K562 (cell line): ENCODE data around the gene LY6G6F. TPM values are rescaled to one million over a fixed set of nuclear protein-coding genes. Genes with fewer than 3 reads are reported as not detected.

ENCODE experiments used
- ARID2 ChIP-seq: fragments of 450-650 bp; IDR thresholded peaks from 2 replicates; pipeline ENCODE4 v1.6.1; 2017; ENCODE audit warnings: antibody characterized with exemption, mild to moderate bottlenecking
- BRF1 ChIP-seq: IDR thresholded peaks from 3 replicates; pipeline ENCODE4 v1.6.1; 2011; ENCODE audit warnings: borderline replicate concordance, mild to moderate bottlenecking; ENCODE audit not compliant: insufficient read length; ENCODE audit errors: extremely low read depth
- CBFA2T3 ChIP-seq: fragments of 450-650 bp; IDR thresholded peaks from 2 replicates; pipeline ENCODE4 v1.6.1; 2017
- DPF2 ChIP-seq: fragments of 450-650 bp; IDR thresholded peaks from 2 replicates; pipeline ENCODE4 v1.6.1; 2016
- KAT7 ChIP-seq: sonication (generic); formaldehyde crosslinking; IDR thresholded peaks from 2 replicates; pipeline ENCODE4 v1.8.0; 2022; ENCODE audit warnings: missing genetic modification reagents, mild to moderate bottlenecking, borderline replicate concordance
- MYC ChIP-seq, 2 experiments: fragments of 250-450 bp in 1 of 2; sonication (Bioruptor Pico) in 1 of 2; IDR thresholded peaks; 2 replicates each; pipeline versions ENCODE4 v1.5.1 to v1.6.1; 2012 to 2021; ENCODE audit warnings: low read depth in 2 of 2, borderline replicate concordance in 1 of 2, improper control_type of control experiment in 1 of 2, low read length in 1 of 2, mild to moderate bottlenecking in 1 of 2, moderate library complexity in 1 of 2
- NR1H2 ChIP-seq: sonication (generic); formaldehyde crosslinking; IDR thresholded peaks from 2 replicates; pipeline ENCODE4 v1.4.0; 2020; ENCODE audit warnings: mild to moderate bottlenecking, missing genetic modification reagents
- OTX1 ChIP-seq: fragments of 450-650 bp; formaldehyde crosslinking; IDR thresholded peaks from 2 replicates; pipeline ENCODE4 v1.4.0; 2022; ENCODE audit warnings: mild to moderate bottlenecking
- POLR2AphosphoS5 ChIP-seq: IDR thresholded peaks from 2 replicates; pipeline ENCODE4 v1.6.1; 2011; ENCODE audit warnings: mild to moderate bottlenecking, low read depth, low read length, moderate library complexity; ENCODE audit not compliant: control insufficient read depth, insufficient read depth
- RFX1 ChIP-seq: fragments of 450-650 bp; IDR thresholded peaks from 2 replicates; pipeline ENCODE4 v1.6.1; 2016; ENCODE audit warnings: mild to moderate bottlenecking, moderate library complexity
- SIN3B ChIP-seq: fragments of 450-650 bp; IDR thresholded peaks from 2 replicates; pipeline ENCODE4 v1.6.1; 2017; ENCODE audit warnings: low read depth, mild to moderate bottlenecking, moderate library complexity
- SMARCA4 ChIP-seq: fragments of 450-650 bp; IDR thresholded peaks from 2 replicates; pipeline ENCODE4 v1.6.1; 2016
- SMARCA5 ChIP-seq: fragments of 450-650 bp; IDR thresholded peaks from 2 replicates; pipeline ENCODE4 v1.6.1; 2016
- SRF ChIP-seq, 2 experiments: fragments of 250-450, 450-650 bp in 1 of 2; sonication (Bioruptor Pico) in 1 of 2; sonication (generic) in 1 of 2; formaldehyde crosslinking; IDR thresholded peaks; 2 replicates each; pipeline versions ENCODE4 v1.5.0 to v1.5.1; 2020 to 2022; ENCODE audit warnings: mild to moderate bottlenecking in 1 of 2, missing genetic modification reagents in 1 of 2
- THRB ChIP-seq: fragments of 450-650 bp; formaldehyde crosslinking; conservative IDR thresholded peaks from 2 replicates; pipeline ENCODE4 v1.4.0; 2022; ENCODE audit warnings: mild to moderate bottlenecking, missing genetic modification characterization
- XRCC5 ChIP-seq: fragments of 200-400 bp; formaldehyde crosslinking; IDR thresholded peaks from 2 replicates; pipeline ENCODE4 v1.6.1; 2017; ENCODE audit warnings: low read depth, mild to moderate bottlenecking, low read length
- ZNF143 ChIP-seq: sonication (generic); formaldehyde crosslinking; IDR thresholded peaks from 2 replicates; pipeline ENCODE4 v1.9.0; 2022; ENCODE audit warnings: mild to moderate bottlenecking, missing genetic modification reagents
- ZNF253 ChIP-seq: fragments of 250-450 bp; sonication (Bioruptor Pico); conservative IDR thresholded peaks from 2 replicates; pipeline ENCODE4 v1.6.1; 2021; ENCODE audit warnings: mild to moderate bottlenecking
- ZNF280A ChIP-seq: fragments of 450-650 bp; IDR thresholded peaks from 2 replicates; pipeline ENCODE4 v1.6.1; 2018; ENCODE audit warnings: mild to moderate bottlenecking, low read depth; ENCODE audit not compliant: partially characterized antibody
- ZSCAN29 ChIP-seq: fragments of 450-650 bp; IDR thresholded peaks from 2 replicates; pipeline ENCODE4 v1.6.1; 2017
- polyA plus RNA-seq, 8 experiments: library from polyadenylated mRNA; depleted of rRNA in 4 of 8; stranded (reverse) in 5 of 8; unstranded in 3 of 8; fragments of >200 nt; fragmentation: Nextera tagmentation in 2 of 8; fragmentation: Illumina TruSeq in 1 of 8; extraction: Ambion mirVana in 2 of 8; extraction: Trizol in 1 of 8; gene quantifications; 2 replicates each; pipeline versions ENCODE4 v1.2.1 to v1.2.3, GENCODE V29; 2011 to 2014; ENCODE audit warnings: inconsistent platforms in 1 of 8, missing spikeins in 1 of 8
- total RNA-seq, 7 experiments: library from RNA; depleted of rRNA in 6 of 7; stranded (reverse); fragments of >200 nt in 6 of 7; fragmentation: Illumina TruSeq in 2 of 7; extraction: Trizol in 2 of 7; gene quantifications; 2 replicates each; pipeline versions ENCODE4 v1.2.1 to v1.2.3, GENCODE V29; 2011 to 2021; ENCODE audit warnings: low replicate concordance in 1 of 7
- TF ChIP-seq, protein P1 (sequence below), 3 experiments: IDR thresholded peaks in 2 of 3; conservative IDR thresholded peaks in 1 of 3; 2 replicates each; pipeline ENCODE4 v1.5.1; 2011 to 2012; ENCODE audit warnings: low read length in 3 of 3, mild to moderate bottlenecking in 3 of 3, control low read depth in 2 of 3, improper control_type of control experiment in 1 of 3, inconsistent platforms in 1 of 3, low read depth in 1 of 3, mixed read lengths in 1 of 3, moderate library complexity in 1 of 3; ENCODE audit not compliant: insufficient read depth in 2 of 3
- TF ChIP-seq, protein P2 (sequence below): fragments of 450-650 bp; formaldehyde crosslinking; IDR thresholded peaks from 2 replicates; pipeline ENCODE4 v1.4.0; 2020; ENCODE audit warnings: mild to moderate bottlenecking, moderate library complexity

Gene LY6G6F
- total and polyA plus RNA-seq, 9 of the 15 experiments (the other 6 are each of a cell fraction or from before 2014, with no cell fraction given) = 0.14 to 0.50 (median 0.28) TPM; not detected in 2

DNA sequence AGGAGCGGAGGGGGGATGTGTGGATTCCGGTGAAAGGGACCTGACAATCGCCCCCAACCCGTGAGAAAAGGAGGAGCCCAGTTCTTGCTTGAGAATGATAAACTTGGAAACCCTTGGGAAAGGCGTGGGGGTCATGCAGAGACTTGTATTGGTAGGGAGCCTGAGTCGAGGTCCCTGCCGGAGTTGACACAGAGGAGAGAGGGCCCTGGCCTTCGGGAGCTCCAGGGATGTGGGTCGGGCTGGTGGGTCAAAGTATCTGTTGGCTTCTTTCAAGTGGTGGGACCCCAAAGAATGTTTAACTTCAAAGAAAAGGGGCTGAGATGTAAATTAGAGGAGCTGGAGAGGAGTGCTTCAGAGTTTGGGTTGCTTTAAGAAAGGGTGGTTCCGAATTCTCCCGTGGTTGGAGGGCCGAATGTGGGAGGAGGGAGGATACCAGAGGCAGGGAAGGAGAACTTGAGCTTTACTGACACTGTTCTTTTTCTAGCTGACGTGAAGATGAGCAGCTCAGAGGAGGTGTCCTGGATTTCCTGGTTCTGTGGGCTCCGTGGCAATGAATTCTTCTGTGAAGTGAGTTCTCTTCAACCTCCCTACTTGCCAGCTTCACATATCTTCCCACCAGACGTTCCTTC is 40.2 kb upstream of the LY6G6F start (continued):
- TF ChIP-seq RFX1 = no peak
- TF ChIP-seq, protein P1, sequence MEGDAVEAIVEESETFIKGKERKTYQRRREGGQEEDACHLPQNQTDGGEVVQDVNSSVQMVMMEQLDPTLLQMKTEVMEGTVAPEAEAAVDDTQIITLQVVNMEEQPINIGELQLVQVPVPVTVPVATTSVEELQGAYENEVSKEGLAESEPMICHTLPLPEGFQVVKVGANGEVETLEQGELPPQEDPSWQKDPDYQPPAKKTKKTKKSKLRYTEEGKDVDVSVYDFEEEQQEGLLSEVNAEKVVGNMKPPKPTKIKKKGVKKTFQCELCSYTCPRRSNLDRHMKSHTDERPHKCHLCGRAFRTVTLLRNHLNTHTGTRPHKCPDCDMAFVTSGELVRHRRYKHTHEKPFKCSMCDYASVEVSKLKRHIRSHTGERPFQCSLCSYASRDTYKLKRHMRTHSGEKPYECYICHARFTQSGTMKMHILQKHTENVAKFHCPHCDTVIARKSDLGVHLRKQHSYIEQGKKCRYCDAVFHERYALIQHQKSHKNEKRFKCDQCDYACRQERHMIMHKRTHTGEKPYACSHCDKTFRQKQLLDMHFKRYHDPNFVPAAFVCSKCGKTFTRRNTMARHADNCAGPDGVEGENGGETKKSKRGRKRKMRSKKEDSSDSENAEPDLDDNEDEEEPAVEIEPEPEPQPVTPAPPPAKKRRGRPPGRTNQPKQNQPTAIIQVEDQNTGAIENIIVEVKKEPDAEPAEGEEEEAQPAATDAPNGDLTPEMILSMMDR (IDR thresholded peaks at IDR 0.05 in 2 of 3, conservative IDR thresholded peaks at IDR 0.05 in 1 of 3; ENCODE audit: insufficient read depth in 2 of 3, low read depth in 1 of 3, low read length in 3 of 3) = no peak
- 0 out of 4 replicates have a peak, but pooled peaks of 1 of the 2 experiments have one; percentile 56 for TF ChIP-seq SRF (CRISPR knock-in tag; IDR thresholded peaks at IDR 0.05)
- peak; percentile 80; the same call in 1 of the 2 replicates for TF ChIP-seq ZNF253 (CRISPR knock-in tag)
- TF ChIP-seq ZNF280A = peak; percentile 35
- TF ChIP-seq SMARCA4 = no peak; the same call in 1 of the 2 replicates
- no peak for TF ChIP-seq ZNF143 (CRISPR knock-in tag)
- TF ChIP-seq ZSCAN29 = no peak
- TF ChIP-seq SIN3B = no peak
- no peak for TF ChIP-seq MYC (IDR thresholded peaks at IDR 0.05; ENCODE audit: low read depth, low read length)
- TF ChIP-seq MYC (CRISPR knock-in tag; IDR thresholded peaks at IDR 0.05; ENCODE audit: borderline replicate concordance, low read depth) = peak; percentile 83; the same call in 1 of the 2 replicates
- TF ChIP-seq ARID2 = peak; percentile 77; the same call in 1 of the 2 replicates
- no peak for TF ChIP-seq CBFA2T3
- no peak for TF ChIP-seq THRB (CRISPR knock-in tag)
- TF ChIP-seq, protein P2, sequence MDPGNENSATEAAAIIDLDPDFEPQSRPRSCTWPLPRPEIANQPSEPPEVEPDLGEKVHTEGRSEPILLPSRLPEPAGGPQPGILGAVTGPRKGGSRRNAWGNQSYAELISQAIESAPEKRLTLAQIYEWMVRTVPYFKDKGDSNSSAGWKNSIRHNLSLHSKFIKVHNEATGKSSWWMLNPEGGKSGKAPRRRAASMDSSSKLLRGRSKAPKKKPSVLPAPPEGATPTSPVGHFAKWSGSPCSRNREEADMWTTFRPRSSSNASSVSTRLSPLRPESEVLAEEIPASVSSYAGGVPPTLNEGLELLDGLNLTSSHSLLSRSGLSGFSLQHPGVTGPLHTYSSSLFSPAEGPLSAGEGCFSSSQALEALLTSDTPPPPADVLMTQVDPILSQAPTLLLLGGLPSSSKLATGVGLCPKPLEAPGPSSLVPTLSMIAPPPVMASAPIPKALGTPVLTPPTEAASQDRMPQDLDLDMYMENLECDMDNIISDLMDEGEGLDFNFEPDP (CRISPR knock-in tag) = 0 out of 2 replicates have a peak, but pooled peaks have one; percentile 54
- peak; percentile 14; the same call in 1 of the 2 replicates for TF ChIP-seq NR1H2 (CRISPR knock-in tag)
- 0 out of 2 replicates have a peak, but pooled peaks have one; percentile 8 for TF ChIP-seq KAT7 (CRISPR knock-in tag)
- TF ChIP-seq POLR2AphosphoS5 = no peak
- peak; percentile 38; the same call in 1 of the 2 replicates for TF ChIP-seq DPF2
- TF ChIP-seq OTX1 = no peak
- 0 out of 2 replicates have a peak, but pooled peaks have one; percentile 53 for TF ChIP-seq XRCC5
- TF ChIP-seq SMARCA5 = no peak
- TF ChIP-seq BRF1 = no peak
